Osteoblast (primary cell): ENCODE data around the gene ZFP36L2. TPM values are rescaled to one million over a fixed set of nuclear protein-coding genes. Genes with fewer than 3 reads are reported as not detected.

Source experiments
- DNase-seq: peaks from one replicate; pipeline ENCODE4 v3.0.0; 2011; ENCODE audit warnings: low spot score, mixed read lengths; ENCODE audit not compliant: insufficient read length; ENCODE audit errors: missing footprints
- H2AFZ ChIP-seq: 2 replicates; pipeline ENCODE4 v1.6.0; 2011; ENCODE audit warnings: mild to moderate bottlenecking, low read length
- H3K27ac ChIP-seq: 2 replicates; pipeline ENCODE4 v1.5.1; 2011; ENCODE audit warnings: mild to moderate bottlenecking, low read depth, low read length, moderate library complexity
- H3K27me3 ChIP-seq: 2 replicates; pipeline ENCODE4 v1.6.0; 2012; ENCODE audit warnings: mild to moderate bottlenecking, control low read depth, inconsistent platforms, low read length, moderate library complexity; ENCODE audit not compliant: insufficient read depth
- H3K36me3 ChIP-seq: 2 replicates; pipeline ENCODE4 v1.5.1; 2011; ENCODE audit warnings: mild to moderate bottlenecking, low read length, control low read depth, moderate library complexity; ENCODE audit not compliant: insufficient read depth
- H3K4me1 ChIP-seq: 2 replicates; pipeline ENCODE4 v1.5.1; 2011; ENCODE audit warnings: mild to moderate bottlenecking, low read length, control low read depth, moderate library complexity; ENCODE audit not compliant: insufficient read depth
- H3K4me2 ChIP-seq: 2 replicates; pipeline ENCODE4 v1.6.0; 2011; ENCODE audit warnings: mild to moderate bottlenecking, low read length; ENCODE audit not compliant: insufficient read depth
- H3K4me3 ChIP-seq: fragments of 200-600 bp; sonication (generic); 3 replicates; pipeline ENCODE4 v1.5.1; 2012; ENCODE audit warnings: mild to moderate bottlenecking, low read length, inconsistent platforms; ENCODE audit not compliant: insufficient read depth
- H3K79me2 ChIP-seq: 2 replicates; pipeline ENCODE4 v1.6.0; 2012; ENCODE audit warnings: mild to moderate bottlenecking, low read length, control low read depth, inconsistent platforms; ENCODE audit not compliant: insufficient read depth
- H3K9me3 ChIP-seq: 2 replicates; pipeline ENCODE4 v1.5.1; 2011; ENCODE audit warnings: low read depth, low read length, control low read depth
- H4K20me1 ChIP-seq: 2 replicates; pipeline ENCODE4 v1.6.0; 2012; ENCODE audit warnings: mild to moderate bottlenecking, low read length, control low read depth; ENCODE audit not compliant: insufficient read depth
- total RNA-seq: library from RNA; depleted of rRNA; stranded (reverse); fragments of >200 nt; gene quantifications from 2 replicates; pipeline ENCODE4 v1.2.3, GENCODE V29; 2012
- TF ChIP-seq, protein P1 (sequence below): IDR thresholded peaks from 2 replicates; pipeline ENCODE4 v1.5.1; 2011; ENCODE audit warnings: mild to moderate bottlenecking, low read depth, low read length, moderate library complexity; ENCODE audit errors: extremely low read depth

Gene ZFP36L2
- total RNA-seq, 1 donor = 15.6 TPM

DNA sequence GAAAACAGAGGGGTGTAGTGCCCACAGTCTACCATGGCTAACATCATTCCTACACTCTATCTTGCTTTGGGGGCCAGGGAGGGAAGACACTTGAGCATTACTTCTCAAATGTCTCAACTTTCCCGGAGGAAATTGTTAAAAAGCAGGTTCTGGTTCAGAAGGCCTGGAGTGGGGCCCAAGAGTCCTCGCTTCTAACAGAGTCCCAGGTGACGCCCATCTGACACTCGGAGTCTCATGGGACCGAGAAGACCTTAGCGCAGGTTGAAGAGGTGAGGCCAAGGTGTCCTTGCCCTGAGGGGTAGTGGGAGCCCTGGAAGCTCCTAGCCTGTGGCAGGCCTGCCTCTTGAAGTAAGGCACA lies 40.1 kb downstream of the ZFP36L2 start:
- no peaks in the 10 kb centered on the region for H3K9me3 ChIP-seq
- H3K79me2 ChIP-seq = no peaks in the 10 kb centered on the region
- H3K27ac ChIP-seq = no peak overlapping the region
- no peak overlapping the region for H2AFZ ChIP-seq
- no peaks in the 10 kb centered on the region for H4K20me1 ChIP-seq
- no peaks in the 10 kb centered on the region for H3K27me3 ChIP-seq
- H3K36me3 ChIP-seq = no peaks in the 10 kb centered on the region
- H3K4me2 ChIP-seq = no peak overlapping the region
- peaks cover 6% of the 10 kb centered on the region for H3K4me1 ChIP-seq
- TF ChIP-seq, protein P1, sequence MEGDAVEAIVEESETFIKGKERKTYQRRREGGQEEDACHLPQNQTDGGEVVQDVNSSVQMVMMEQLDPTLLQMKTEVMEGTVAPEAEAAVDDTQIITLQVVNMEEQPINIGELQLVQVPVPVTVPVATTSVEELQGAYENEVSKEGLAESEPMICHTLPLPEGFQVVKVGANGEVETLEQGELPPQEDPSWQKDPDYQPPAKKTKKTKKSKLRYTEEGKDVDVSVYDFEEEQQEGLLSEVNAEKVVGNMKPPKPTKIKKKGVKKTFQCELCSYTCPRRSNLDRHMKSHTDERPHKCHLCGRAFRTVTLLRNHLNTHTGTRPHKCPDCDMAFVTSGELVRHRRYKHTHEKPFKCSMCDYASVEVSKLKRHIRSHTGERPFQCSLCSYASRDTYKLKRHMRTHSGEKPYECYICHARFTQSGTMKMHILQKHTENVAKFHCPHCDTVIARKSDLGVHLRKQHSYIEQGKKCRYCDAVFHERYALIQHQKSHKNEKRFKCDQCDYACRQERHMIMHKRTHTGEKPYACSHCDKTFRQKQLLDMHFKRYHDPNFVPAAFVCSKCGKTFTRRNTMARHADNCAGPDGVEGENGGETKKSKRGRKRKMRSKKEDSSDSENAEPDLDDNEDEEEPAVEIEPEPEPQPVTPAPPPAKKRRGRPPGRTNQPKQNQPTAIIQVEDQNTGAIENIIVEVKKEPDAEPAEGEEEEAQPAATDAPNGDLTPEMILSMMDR = no peak
- H3K4me3 ChIP-seq = no peak overlapping the region
- DNase-seq = no peak

DNA sequence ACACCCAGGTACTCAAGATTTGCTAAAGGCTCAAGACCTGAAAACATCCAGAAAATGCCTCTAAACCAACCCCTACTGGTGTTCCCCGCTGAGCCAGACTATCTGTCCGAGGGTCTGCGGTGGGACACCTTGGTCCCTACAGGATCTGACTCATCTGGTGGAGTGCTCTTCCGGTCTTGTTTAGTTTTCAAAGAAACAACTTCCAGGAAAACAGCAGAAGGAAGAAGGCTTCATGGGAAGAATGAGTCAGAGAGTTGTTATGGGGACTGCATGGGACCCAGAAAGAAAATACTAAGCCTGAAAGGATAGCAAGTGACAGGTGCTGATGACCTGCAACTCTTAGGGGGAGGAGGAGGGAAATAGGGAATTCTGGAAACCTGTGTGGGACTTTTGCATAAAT lies 41.3 kb downstream of the ZFP36L2 start:
- no peaks in the 10 kb centered on the region for H3K9me3 ChIP-seq
- no peaks in the 10 kb centered on the region for H3K36me3 ChIP-seq
- H3K4me3 ChIP-seq = no peak overlapping the region
- no peak overlapping the region for H3K4me2 ChIP-seq
- H4K20me1 ChIP-seq = no peaks in the 10 kb centered on the region
- H3K4me1 ChIP-seq = peaks cover 6% of the 10 kb centered on the region
- no peak overlapping the region for H2AFZ ChIP-seq
- no peak overlapping the region for H3K27ac ChIP-seq
- no peaks in the 10 kb centered on the region for H3K27me3 ChIP-seq
- TF ChIP-seq, protein P1 = no peak
- DNase-seq = no peak
- no peaks in the 10 kb centered on the region for H3K79me2 ChIP-seq

DNA sequence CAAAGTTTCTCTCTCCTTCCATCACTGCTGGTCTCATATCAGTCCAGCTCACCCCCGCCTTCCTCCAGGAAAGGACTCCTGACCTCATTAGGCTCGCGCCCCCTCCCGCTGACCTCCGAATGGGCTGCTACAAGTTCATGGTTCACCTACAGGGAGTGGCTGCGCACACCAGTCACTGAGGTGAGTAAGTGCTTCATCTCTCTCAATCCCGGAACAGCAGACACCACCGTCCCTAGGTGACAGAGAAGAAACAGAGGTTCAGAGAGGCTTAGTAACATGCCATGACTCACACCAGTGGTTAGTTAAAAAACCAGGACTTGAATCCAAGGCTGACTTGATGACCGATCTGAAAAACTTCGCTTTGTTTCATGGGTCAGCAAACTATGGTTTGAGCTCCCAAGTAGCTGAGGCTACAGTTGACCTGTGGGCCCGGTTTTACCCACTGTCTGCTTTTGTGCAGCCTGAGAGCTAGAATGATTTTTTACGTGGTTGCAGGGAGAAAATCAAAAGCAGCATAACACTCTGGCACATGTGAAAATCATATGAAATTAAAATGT lies 42.0 kb downstream of the ZFP36L2 start:
- Histone ChIP-seq H3K27ac (no peak overlapping the region), H3K36me3 (no peaks in the 10 kb centered on the region), H3K4me3 (no peak overlapping the region), H3K79me2 (no peaks in the 10 kb centered on the region), H3K9me3 (no peaks in the 10 kb centered on the region), H3K4me1 (peaks cover 6% of the 10 kb centered on the region), H2AFZ (no peak overlapping the region), H3K4me2 (no peak overlapping the region), H3K27me3 (no peaks in the 10 kb centered on the region), H4K20me1 (no peaks in the 10 kb centered on the region)
- peak; percentile 89 for DNase-seq
- TF ChIP-seq, protein P1 = no peak

DNA sequence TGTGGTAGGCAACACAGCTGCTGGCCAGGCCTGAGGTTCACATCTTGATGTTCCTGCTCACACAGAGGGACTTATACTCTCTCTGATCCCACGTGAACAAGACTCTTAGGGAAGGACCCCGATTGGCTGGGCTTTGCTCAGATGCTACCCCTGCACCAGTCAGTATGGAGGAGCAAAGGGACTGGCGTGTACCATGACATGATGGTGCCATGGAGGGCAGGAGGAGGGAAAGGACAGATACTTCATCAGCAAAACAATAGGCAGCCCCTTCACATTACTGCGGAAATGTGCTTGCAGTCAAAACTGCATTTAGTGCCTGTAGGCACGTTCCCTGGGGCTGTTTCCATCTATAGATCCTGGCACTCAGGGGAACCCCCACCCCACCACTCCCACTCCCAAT lies 42.7 kb downstream of the ZFP36L2 start:
- H3K27ac ChIP-seq = no peak overlapping the region
- H3K4me3 ChIP-seq = no peak overlapping the region
- TF ChIP-seq, protein P1 = no peak
- no peak for DNase-seq
- H3K27me3 ChIP-seq = no peaks in the 10 kb centered on the region
- H2AFZ ChIP-seq = no peak overlapping the region
- no peaks in the 10 kb centered on the region for H4K20me1 ChIP-seq
- no peaks in the 10 kb centered on the region for H3K9me3 ChIP-seq
- H3K4me2 ChIP-seq = no peak overlapping the region
- H3K36me3 ChIP-seq = no peaks in the 10 kb centered on the region
- H3K4me1 ChIP-seq = peaks cover 12% of the 10 kb centered on the region
- no peaks in the 10 kb centered on the region for H3K79me2 ChIP-seq
